Measurements from ENCODE around the gene MRPL23. TPM values are rescaled to one million over a fixed set of nuclear protein-coding genes. Genes with fewer than 3 reads are reported as not detected.

The MRPL23 gene
- total RNA-seq, 1 donor: 206 TPM

DNA sequence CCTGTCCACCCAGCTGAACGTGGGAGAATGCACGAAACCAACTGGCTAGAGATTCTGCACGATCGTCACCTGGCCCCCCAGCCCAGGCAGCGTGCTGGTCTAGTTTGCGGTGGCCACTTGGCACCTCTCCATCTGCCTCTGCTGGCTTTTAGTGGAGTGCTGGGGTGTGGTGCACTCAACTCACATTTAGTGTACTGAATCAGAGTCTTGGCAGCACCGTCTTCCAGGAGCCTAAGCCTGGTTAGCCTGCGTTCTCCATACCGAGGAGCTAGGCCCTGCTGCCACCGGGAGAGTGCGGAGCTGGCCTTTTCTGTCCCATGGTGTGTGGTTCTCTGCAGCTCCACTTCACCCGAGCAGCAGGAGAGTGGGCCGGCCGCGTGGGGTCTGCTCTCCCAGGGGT is 2.8 kb downstream of the MRPL23 start:
- no peak for DNase-seq (ENCODE audit: low read depth in 2 of 3, low spot score in 2 of 3)

DNA sequence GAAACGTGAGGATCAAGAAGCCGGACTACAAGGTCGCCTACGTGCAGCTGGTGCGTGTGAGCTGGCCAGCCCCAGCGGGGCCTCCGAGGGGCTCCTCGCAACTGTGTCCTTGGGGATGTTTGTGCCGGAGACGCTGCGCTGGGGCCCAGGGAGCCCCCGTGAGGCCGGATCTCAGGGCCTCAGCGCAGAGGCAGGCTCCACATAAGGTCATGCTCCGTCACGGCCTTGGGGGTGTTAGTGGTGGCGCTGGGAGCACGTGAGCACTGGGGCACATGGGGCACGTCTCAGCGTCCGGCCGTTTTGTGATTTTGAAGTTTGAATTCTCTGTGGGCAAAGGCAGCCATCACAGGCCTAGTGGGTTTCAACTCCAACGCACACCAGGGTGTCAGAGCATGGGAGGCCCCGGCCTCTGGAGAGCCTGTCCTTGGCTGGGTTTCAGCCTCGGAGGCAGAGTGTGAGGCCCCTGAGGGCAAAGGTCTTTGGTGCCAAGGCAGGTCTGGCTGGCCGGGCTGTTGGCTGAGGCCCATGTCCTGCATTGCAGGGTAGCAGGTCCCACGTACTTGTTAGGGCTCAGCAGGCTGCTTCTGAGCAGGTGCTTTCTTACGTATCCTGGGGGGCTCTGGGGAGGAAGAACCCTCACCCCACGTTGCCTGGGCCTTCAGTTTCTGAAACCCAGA is 5.8 kb downstream of the MRPL23 start:
- DNase-seq (ENCODE audit: low read depth in 2 of 3, low spot score in 2 of 3): no peak

DNA sequence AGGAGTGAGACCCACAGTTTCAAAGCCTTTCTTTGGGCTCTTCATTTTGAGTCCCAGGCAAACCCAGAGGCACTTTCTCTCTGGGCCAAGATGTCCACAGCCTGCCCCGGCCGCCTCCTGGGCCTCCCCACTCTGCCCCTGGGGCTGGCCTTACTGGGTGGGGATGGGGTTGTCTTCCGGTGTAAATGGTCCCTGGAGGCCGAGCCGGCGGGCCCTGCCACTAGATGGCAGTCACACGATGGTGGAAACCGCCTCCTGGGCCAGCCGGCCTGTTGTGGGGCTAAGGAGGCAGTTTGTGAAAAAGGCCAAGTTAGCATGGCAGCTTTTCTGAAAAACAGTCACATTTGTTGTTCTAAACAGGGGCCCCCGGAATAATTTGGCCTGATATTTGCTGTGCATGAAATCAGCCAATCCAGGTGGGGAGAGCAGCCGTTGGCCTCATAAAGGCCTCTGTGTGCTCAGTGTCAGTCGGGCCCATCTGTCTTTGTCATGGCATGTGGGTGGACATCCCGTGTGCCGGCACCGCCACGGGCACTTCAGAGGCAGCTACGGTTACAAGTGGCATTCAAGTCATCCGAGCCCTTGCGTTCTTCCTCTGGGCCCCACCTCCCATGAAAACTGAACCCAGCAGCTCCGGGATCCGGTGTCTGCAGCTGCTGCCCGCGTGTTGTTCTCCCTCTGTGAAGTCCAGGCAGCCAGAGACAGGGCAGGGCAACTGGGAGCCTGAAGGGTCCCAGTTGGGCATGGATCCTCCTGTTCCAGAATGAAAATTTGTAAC is 6.5 kb downstream of the MRPL23 start:
- no peak for DNase-seq (ENCODE audit: low read depth in 2 of 3, low spot score in 2 of 3)

DNA sequence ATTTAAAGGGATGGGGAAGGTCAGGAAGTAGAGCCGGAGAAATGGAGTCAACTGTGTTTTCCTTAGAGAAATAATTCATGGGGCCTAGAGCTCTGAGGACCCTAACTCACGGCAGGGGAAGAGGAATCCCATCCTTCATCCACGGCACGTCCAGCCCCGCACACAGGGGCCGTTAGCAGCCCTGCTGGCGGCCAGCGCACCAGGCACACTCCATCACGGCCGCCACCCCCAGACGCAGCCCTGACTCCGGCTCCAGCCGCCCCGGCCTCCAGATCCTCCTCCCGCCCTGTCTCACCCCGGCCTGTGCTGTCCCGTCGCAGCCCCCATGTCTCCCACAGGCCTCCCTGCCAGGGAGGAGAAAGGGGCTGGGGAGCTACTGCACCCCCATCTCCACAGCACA is 11.2 kb downstream of the MRPL23 start:
- no peak for DNase-seq (ENCODE audit: low read depth in 2 of 3, low spot score in 2 of 3)

DNA sequence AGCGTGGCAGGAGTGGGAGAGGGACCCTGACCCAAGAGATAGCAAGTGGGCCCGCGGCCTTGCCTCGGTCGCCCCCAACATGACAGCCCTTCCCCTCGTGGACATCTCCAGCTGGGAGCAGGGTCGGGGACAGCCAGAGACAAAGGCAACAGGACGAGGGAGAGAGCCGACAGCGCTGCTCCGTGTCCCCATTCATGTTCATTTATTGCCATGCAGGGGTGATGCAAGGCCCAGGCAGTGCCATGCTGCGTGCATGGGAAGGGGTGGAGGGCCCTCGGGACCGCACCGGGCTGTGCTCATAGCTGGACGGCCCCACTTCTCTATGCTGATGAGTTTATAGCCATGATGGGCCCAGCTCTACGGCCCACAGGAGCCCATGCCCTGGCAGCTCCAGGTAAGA is 12.7 kb downstream of the MRPL23 start:
- no peak for DNase-seq (ENCODE audit: low read depth in 2 of 3, low spot score in 2 of 3)

DNA sequence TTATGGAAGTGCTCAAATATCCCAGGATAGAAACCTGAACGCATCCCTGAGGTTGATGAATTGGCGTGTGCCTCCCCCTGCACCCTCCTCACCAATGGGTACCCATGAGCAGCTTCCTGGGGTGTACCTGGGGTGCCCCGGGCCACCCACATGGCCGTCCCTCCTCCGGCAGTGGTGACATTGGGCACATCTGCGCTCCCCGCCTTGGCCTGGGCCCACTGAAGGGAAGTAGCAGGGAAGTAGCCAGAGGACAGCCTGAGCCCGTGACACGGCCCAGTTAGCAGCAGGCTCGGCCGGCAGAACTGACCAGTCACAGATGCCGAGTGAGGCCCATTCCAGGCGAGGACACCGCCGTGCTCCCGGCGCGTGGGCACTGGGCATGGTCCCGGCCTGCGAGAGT is 16.7 kb downstream of the MRPL23 start:
- DNase-seq (ENCODE audit: low read depth in 2 of 3, low spot score in 2 of 3): no peak

DNA sequence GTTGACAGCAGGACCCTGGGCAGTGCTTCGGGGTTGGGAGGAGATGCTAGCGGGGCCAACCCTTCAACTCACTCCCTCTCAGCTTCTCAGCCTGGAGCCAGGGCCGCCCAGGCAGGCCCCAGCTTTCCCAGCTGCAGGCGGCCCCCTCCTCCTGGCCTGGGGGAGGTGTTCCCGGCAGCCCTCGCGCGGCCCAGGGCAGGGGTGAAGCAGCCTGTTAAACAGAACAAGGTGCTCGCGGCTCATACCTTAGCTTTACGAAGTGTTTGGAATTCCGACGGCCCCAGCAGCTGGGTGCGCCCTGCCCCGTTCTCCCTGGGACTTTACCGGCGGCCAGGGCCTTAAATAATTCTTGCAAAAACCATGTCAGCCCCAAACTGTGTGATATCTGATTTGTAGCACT is 17.2 kb downstream of the MRPL23 start:
- no peak for DNase-seq (ENCODE audit: low read depth in 2 of 3, low spot score in 2 of 3)

DNA sequence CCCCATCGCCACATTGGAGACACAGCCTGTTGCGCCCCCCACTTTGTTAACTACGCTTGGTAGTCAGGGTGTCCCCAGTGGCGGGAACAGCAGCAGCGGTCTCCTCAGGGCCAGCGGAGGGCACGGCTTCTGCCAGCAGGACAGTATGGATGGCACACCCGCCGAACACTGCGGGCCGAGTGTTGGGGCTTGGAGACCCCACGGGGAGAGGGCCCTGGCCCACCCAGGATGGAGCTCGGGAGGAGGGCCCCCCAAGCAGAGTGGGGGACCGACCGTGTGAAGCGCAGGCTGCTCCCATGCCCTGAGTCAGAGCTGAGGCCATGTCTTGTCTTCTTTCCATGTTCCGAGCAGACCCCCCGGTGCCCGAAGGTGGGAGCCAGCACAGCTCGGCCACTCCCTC is 17.8 kb downstream of the MRPL23 start:
- DNase-seq (ENCODE audit: low read depth in 2 of 3, low spot score in 2 of 3): no peak

DNA sequence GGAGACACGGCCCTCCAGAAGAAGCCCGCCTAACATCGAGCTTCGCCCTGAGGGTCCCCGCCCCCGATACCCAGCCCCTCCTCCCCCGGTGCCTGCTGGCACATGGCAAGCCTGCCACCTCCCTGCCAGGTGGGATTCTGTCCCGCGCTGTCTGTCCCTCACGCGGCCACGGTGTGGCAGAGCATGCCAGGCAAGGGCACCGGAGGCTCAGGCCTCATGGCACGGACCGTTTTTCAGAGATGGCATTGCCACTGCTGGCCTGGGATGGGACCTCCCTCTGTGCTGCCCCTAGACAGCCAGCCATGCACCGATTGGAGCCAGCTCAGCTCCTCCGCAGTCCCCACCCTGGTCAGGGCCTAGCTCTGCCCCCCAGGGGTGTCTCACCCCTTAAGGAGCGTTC is 19.4 kb downstream of the MRPL23 start:
- no peak for DNase-seq (ENCODE audit: low read depth in 2 of 3, low spot score in 2 of 3)

DNA sequence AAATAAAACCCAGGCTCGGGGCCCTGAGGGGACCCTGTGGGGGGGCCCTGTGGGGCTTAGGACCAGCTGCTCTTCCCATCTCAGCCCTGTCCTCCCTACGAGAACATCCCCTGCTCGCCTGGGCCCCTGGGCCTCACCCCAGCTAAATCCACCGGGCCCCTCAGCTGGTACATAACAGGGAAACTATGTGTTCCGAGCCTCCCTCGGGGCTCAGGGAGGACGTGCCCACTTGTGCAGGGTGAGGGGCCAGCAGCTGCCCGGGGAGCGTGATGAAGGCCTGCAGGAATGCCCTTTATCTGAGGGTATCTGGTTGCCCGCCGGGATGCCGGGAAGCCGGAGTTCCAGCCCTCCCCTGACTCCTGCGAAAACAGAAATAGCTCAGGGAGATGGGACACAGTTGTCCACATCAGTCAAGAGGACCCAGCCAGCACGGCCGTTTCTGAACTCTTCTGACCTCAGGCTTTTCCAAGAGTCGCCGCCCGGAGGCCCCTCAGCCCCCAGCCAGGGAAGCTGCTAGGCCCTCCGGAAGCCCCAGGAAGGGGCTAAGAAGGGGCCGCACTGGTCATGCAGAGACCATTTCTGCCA is 20.6 kb downstream of the MRPL23 start:
- no peak for DNase-seq (ENCODE audit: low read depth in 2 of 3, low spot score in 2 of 3)

DNA sequence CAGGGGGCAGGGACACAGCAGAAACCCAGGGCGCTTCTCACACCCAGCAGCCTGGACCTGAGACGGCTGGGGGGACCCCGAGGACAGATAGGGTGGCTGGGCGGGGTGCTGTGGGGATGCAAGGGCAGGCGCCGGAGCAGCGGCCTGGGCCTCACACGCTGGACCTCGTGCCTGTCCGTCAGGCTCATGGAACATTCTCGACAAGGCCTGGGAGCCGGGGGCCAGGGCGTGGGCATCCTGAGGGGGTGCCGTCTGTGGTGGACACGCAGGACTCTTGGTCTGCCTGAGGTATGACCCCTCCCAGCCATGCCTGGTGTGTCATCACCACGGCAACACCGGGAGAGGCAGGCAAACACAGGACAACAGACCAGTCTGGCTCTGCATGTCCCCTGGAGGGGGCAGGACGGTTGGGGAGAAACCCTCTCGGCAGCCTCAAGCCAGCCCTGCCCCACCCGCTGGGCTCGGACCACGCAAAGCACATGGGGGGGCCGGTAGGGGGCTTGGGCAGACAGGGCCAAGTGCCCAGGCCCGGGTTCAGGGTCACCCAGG is 21.4 kb downstream of the MRPL23 start:
- DNase-seq (ENCODE audit: low read depth in 2 of 3, low spot score in 2 of 3): no peak

DNA sequence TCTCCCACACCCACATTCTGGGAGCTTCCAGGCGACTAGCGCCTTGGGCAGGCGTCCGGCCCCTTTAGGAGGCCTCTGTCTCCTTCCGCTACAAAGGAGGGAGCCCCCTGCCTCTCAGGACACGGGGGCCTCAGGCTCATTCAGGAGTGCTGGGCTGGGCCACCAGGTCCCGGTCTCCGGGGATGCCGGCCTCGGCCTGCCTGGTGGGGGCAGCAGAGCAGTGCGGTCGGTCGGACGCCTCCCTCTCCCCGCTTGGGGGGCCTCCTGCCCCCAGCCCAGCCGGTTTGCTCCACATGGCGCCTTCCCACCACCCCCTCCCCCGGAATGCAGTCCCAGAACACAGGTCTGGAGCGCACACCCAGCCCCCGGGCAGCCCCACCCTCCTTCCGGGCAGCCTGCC is 21.9 kb downstream of the MRPL23 start:
- no peak for DNase-seq (ENCODE audit: low read depth in 2 of 3, low spot score in 2 of 3)

DNA sequence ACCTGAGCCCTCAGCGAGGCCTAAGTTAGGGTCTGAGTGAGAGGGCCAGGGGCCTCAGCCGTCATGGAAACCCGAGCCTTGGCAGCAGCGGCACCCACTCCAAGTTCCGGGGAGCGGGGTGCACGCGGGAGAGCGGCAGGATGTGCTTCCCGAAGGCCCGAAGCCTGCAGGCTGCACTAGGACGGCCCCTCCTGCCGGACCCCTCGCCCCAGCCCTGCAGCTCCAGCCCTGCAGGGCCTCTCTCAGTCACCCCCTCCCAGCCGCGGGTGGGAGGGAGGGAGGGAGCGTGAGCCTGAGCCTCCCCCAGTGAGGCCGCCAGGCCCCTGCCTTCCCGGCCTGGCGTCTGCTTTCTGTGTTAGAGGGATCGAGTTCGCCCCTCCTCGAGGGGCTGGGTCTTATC is 22.6 kb downstream of the MRPL23 start:
- no peak for DNase-seq (ENCODE audit: low read depth in 2 of 3, low spot score in 2 of 3)

DNA sequence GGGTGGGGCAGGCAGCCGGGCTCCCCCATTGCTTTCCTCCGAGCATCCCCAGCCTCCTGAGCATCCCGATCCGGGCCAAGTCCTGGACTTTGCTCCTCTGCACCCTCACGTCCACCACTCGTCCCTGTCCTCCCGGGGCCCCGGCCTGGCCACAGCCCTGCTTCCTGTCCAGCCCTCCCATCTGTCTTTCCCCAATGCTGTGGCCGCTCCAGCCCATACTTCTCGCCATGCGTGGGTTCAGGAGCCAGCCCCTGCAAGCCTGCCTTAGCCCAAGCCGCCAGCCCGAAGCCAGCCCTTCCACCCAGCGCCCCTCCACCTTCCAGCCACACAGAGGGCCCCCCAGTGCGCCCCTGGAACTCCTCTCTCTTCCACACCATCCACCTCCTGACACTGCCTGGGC is 23.8 kb downstream of the MRPL23 start:
- DNase-seq (ENCODE audit: low read depth in 2 of 3, low spot score in 2 of 3): no peak

DNA sequence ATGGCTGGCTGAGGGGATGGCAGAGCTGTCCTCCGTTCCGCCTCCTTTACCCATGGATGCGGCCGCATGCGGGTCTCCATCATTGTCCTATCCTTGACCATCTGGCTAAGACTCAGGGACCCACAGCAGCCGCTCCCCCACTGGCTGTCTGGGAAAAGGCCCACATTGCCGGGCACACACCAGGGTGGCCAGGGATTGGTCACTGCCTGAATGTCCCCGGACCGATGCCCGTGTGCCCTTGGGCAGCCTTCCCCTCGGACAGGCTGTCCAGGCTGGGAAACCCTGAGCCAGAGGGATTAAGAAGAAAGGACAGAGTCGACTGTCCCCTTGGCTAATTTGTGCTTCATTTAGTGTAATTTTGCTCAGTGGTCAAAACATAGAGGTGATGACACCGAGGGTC is 28.1 kb downstream of the MRPL23 start:
- DNase-seq (ENCODE audit: low read depth in 2 of 3, low spot score in 2 of 3): no peak

DNA sequence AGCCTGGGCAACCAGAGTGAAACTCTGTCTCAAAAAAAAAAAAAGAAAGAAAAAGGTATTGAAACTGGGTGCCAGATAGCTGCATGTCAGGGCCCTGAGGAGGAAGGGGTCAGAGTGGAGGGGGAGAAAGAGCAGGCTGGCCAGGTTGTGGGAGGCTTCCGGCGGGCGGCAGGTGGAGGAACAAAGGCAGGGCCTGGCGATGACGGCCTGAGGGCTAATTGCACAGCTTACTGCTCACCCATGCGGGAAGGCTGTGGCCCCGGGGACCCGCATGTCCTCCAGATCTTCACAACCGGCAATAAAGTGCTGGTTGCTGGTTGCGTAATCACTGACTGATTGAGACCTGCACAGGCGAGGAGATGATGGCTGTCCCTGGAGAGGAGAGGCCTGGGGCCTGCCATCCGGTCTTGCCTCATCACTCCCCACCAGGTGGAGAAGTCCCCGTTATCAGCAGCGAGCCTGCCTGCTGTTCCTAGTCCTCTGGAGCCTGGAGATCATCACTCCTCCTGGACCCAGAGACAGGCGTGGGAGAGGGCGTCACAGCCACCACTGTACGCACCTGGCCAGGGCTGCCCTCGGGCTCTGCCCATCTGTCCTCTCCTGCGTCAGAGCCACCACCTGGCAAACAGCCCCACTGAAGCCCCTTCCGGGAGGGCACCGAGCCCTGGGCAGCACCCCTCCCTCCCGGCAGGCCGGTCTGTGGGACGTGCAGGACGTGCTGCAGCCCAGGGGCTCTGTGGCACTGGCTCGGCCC is 31.8 kb downstream of the MRPL23 start:
- no peak for DNase-seq (ENCODE audit: low read depth in 2 of 3, low spot score in 2 of 3)

DNA sequence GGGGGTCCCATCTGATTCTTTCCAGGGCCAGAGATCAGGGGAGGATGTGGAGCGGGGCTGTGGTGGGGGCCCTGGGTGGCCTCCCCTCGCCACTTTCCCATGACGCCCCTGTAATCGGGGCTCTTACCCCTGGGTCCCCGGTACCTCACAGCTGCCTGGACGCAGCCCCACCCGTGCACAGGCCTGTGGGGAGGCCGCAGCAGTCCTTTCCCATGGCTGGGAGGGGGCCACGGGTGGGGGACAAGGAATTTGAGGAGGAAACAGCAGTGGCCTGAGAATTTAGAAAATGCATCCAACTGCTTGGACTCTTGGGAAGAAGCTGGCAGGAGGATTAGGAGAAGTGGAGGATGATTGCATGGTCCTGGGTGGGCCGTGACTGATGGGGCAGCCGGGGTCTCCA is 32.5 kb downstream of the MRPL23 start:
- DNase-seq (ENCODE audit: low read depth in 2 of 3, low spot score in 2 of 3): no peak

DNA sequence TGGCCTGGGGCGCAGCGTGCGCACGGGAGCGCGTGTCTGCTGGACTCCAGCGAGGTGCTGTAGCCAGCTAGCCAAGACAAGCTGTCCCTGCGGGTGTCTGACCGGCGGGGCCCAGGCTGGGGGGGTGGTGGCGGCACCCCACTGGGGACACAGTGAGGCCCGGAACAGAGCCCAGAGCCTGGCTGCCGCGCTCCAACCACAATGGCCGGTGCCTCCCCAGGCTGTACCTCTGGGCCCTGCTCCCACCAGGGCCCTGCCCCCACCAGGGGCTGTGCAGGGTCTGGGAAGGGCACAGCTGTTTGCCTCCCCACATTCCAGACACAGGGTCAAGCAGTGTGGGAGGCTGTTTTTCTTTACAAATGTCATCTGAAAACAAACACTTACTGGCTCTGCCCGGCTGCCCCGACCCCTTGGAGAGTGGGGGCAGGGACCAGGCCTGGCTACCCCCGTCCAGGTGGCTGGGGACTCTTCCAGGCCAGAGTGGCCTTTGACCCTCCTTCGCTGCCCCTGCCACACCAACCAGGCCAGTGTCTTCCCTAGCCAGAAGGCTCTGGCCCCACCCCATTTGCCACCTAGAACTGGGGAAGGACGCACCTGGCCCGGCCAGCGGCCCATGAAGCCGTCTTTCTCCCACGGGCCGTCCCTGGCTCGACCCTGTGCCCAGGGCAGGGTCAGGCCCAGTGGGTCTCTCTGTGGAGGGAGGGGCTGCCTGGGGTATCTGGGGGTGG is 35.9 kb downstream of the MRPL23 start:
- DNase-seq (ENCODE audit: low read depth in 2 of 3, low spot score in 2 of 3): no peak

DNA sequence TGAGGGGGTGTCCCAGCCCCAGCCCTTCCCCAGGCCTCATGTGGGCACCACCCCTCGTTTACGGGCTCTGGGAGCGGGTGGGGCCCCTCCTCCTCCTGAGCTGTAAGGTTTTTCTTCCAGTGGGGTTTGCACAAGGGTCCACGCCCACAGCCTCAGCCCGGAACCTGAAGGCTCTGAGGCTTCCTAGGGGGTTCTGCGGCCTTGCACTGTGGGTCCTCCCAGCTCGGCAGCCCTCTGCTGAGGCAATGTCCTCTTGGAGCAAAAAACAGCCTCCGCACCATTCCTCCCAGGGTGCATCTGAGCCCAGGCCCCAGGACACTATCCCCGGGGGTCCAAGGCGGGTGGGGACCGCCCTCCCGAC is 36.4 kb downstream of the MRPL23 start:
- DNase-seq (ENCODE audit: low read depth in 2 of 3, low spot score in 2 of 3): no peak

DNA sequence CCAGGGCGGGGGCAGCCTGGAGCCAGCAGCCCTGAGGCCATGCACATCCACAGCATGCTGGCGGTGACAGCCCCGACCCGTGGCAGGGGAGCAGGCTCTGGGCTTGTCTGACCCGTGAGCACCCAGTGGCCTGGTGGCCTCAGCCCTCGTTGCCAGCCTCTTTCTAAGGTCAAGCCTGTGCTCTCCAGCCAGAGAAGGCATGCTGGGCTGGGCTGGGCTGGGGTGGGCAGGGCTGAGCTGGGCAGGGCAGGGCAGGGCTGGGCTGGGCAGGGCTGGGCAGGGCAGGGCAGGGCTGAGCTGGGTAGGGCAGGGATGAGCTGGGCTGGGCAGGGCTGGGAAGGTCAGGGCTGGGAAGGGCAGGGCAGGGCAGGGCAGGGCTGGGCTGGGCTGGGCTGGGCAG is 39.9 kb downstream of the MRPL23 start:
- no peak for DNase-seq (ENCODE audit: low read depth in 2 of 3, low spot score in 2 of 3)

DNA sequence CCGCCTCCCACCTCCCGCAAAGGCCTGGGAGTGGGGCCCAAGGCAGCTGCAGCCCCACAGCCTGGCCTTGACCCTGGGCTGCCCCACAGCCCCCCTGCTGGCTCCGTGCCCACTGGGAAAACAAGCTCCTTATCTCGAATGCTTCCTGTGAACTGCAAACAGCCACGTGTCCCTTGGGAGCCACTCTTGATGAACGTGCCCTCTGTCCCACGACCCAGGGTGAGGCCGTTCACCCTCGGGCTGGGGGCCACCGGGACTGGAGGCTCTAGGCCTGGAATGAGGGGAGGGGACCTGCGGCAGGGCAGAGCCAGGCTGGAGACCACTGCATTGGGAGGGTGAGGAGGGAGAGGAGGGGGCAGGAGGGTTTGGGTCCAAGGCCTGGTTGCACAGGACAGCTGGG is 41.0 kb downstream of the MRPL23 start:
- no peak for DNase-seq (ENCODE audit: low read depth in 2 of 3, low spot score in 2 of 3)

Data from hematopoietic multipotent progenitor cell (in vitro differentiated cells).